ENCODE measurements around the gene TWNK.

The TWNK gene

GRCh38 chr10:100981178-100981772, 6.1 kb upstream of the TWNK start:
- TF ChIP-seq CTCF (conservative IDR thresholded peaks at IDR 0.05; ENCODE audit: low read length): no peak
- no peak overlapping the region for H3K4me3 ChIP-seq (ENCODE audit: low read length)
- DNase-seq (ENCODE audit: low read depth): no peak

GRCh38 chr10:100982916-100983830, 4.2 kb upstream of the TWNK start:
- H3K4me3 ChIP-seq (ENCODE audit: low read length): no peak overlapping the region
- no peak for TF ChIP-seq CTCF (conservative IDR thresholded peaks at IDR 0.05; ENCODE audit: low read length)
- no peak for DNase-seq (ENCODE audit: low read depth)

- TF ChIP-seq CTCF (conservative IDR thresholded peaks at IDR 0.05; ENCODE audit: low read length): no peak
- DNase-seq (ENCODE audit: low read depth): no peak
These were observed 3.3 kb upstream of the TWNK start for GRCh38 chr10:100983868-100984671.

GRCh38 chr10:100984672-100985177, 2.6 kb upstream of the TWNK start:
- no peak for TF ChIP-seq CTCF (conservative IDR thresholded peaks at IDR 0.05; ENCODE audit: low read length)
- H3K4me3 ChIP-seq (ENCODE audit: low read length): no peak overlapping the region
- no peak for DNase-seq (ENCODE audit: low read depth)

More at GRCh38 chr10:100983868-100984671, 3.3 kb upstream of the TWNK start:
- no peak overlapping the region for H3K4me3 ChIP-seq (ENCODE audit: low read length)

- TF ChIP-seq CTCF (conservative IDR thresholded peaks at IDR 0.05; ENCODE audit: low read length): no peak
- no peak for DNase-seq (ENCODE audit: low read depth)
- no peak overlapping the region for H3K4me3 ChIP-seq (ENCODE audit: low read length)
These were observed 2.0 kb upstream of the TWNK start for GRCh38 chr10:100985336-100985735.

- TF ChIP-seq CTCF (conservative IDR thresholded peaks at IDR 0.05; ENCODE audit: low read length): no peak
These were observed 756 bp upstream of the TWNK start for GRCh38 chr10:100986623-100986951.

More at GRCh38 chr10:100986623-100986951, 756 bp upstream of the TWNK start:
- peak overlapping the region; percentile 98 for H3K4me3 ChIP-seq (ENCODE audit: low read length)
- no peak for DNase-seq (ENCODE audit: low read depth)

Measured in AG10803 (cell line).